ENCODE measurements around the gene DIP2A.

Gene DIP2A

GRCh38 chr21:46600305-46600704 is 141.6 kb downstream of the DIP2A start:
- DNase-seq, result no peak

- no peak for DNase-seq
Observed at GRCh38 chr21:46600978-46601377, 142.3 kb downstream of the DIP2A start.

GRCh38 chr21:46603228-46603627 is 144.5 kb downstream of the DIP2A start:
- DNase-seq, result no peak

- DNase-seq, result no peak
Observed at GRCh38 chr21:46604329-46604974, 145.8 kb downstream of the DIP2A start.

DNA sequence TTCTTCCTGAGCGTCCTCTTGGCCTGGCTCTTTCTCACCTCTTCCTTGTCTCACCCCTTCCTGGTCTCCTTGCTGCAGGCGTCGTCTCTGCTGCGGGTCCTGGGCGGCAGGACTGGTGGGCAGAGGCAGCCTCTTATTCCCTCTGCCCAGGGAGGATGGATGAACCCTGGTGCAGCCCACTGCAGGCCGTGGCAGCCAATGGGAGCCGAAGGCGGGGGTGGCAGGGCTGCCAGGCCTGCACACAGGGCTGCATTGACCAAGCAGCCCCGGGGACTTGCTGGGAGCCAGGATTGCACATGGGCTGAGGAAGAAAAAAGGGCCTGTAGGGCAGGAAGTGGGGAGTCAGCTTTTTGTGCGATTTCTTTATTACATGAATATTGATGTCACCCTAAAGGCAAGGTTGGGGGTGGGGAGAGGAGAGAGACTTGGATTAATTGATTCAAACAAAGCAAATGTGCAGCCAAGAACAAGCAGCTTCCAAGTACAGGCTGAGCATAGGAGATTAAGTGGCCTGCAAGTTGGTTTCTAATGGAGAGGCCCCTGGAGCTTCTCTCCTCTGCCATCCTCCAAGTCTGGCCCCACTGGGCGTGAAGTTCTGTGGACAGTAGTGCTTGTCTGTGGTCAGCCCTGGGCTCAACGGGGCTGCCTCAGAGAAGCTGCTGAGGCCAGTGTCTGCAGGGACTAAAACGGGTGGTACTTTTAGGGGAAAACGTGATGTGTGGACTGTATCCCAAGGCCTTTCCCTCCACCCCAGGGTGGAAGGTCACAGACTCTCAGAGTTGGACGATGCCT is 146.5 kb downstream of the DIP2A start, which contains the start of gene S100B:
TSS of gene S100B (minus strand) at position 108 of the 792 bp plus-strand sequence. CDS start 2,667 bp downstream, outside the sequence.
- DNase-seq, result peak in 1 of 2 experiments; percentile 15

GRCh38 chr21:46605767-46606426 is 147.2 kb downstream of the DIP2A start:
- DNase-seq, result no peak

- DNase-seq, result no peak
Observed at GRCh38 chr21:46606427-46606813, 147.7 kb downstream of the DIP2A start.

- no peak for DNase-seq
Observed at GRCh38 chr21:46607636-46608035, 148.9 kb downstream of the DIP2A start.

DNA sequence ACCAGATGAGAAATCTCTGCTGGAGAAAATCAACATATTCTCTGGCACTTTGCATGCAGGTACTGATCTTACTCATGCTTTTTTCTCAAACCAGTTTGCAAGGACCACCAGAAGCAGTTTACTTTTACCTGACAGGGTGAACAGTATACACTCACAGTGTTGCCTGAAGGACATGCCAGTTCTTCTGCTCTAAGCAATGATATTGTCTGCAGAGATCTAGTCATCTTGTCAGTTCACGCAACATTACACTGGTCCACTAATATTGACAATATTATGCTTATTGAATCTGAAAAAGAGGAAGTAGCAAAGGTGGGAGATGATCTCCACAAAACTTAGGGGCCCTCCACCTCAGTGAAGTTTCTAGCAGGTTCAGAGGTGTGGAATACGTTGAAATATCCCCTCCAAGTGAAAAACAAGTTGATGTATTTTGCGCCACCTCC is 150.0 kb downstream of the DIP2A start:
- DNase-seq, result no peak

GRCh38 chr21:46610018-46610701 is 151.5 kb downstream of the DIP2A start:
- no peak for DNase-seq

GRCh38 chr21:46613391-46613790 is 154.7 kb downstream of the DIP2A start:
- DNase-seq, result no peak

DNA sequence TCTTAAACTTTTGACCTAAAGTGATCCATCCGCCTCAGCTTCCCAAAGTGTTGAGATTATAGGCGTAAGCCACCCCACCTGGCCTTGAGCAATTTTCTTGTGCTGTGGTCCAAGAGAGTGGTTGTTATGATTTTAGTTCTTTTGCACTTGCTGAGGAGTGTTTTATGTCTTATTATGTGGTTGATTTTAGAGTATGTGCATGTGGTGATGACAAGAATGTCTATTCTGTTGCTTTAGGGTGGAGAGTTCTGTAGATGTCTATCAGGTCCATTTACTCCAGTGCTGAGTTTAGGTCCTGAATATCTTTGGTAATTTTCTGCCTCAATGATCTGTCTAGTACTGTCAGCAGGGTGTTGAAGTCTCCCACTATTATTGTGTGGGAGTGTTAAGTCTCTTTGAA is 157.4 kb downstream of the DIP2A start:
- DNase-seq, result no peak

- no peak for DNase-seq
Observed at GRCh38 chr21:46616656-46617055, 158.0 kb downstream of the DIP2A start.

- DNase-seq, result no peak
Observed at GRCh38 chr21:46617267-46618051, 158.8 kb downstream of the DIP2A start.

DNA sequence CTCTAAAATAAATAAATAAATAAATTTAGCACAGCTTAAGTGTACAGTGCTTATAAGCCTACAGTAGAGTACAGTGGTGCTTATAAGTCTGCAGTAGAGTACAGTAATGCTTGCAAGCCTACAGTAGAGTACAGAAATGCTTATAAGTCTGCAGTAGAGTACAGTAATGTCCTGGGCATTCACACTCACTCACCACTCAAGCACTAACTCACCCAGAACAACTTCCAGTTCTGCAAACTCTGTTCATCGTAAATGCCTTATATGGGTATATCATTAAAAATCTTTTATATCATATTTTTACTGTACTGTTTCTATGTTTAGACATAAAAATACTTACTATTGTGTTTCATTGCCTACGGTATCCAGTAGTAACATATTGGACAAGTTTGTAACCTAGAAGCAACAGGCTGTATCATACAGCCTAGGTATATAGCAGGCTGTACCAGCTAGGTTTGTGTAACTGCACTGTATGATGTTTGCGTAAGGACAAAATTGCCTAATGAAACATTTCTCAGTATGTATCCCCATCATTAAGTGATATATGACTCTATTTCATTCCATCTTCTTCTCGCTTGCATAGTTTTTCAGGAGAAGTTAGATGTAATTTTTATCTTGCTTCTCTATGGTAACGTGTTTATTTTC is 160.2 kb downstream of the DIP2A start:
- DNase-seq, result no peak

Data from NCI-H526 (cell line).